Right kidney (tissue), 1 donor: Measurements from ENCODE around the gene CLSTN2.
A peak's percentile ranks its signal among the peaks of the same experiment; 100 is the strongest.

ENCODE experiments used
- DNase-seq: peaks from one replicate; pipeline ENCODE4 v3.0.0-alpha.2; 2016

Gene CLSTN2

DNA sequence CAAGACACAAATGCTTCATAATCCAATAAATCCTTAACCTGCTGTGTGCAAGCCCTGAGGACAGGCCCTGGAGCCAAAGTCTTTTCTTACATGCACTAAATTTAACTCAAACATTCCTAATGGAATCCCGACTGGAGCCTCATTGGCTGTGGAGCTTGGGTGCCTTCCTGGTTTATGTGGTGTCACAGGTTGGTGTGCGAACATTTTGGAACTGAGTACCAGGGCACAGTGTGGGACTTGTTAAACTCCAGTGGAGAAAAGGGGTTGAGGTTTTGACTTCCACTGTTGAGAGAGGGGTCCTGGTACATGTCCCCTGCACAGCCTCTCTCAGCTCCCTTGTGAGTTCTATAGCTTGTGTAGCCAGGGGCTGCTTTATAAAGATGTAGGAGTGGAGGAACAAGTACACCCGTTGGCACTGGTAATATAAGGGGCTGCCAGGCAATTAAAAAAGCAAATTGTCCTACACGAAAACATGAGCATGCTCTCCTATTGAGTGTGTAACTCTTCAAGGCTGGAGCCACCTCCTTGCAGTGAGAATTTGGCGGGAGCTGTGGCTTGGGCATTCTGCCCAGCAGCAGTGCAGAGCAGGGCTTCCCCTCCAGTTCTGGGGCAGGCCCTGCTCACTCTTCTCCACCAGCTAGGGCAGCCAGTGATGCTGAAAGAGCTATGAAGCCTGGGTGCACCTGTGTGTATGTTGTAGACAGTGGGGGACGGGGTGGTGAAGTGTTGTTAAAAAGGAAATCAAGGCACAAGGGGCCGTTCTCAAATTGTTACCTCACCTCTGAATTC, 218.1 kb downstream of the CLSTN2 start:
- DNase-seq = no peak

DNA sequence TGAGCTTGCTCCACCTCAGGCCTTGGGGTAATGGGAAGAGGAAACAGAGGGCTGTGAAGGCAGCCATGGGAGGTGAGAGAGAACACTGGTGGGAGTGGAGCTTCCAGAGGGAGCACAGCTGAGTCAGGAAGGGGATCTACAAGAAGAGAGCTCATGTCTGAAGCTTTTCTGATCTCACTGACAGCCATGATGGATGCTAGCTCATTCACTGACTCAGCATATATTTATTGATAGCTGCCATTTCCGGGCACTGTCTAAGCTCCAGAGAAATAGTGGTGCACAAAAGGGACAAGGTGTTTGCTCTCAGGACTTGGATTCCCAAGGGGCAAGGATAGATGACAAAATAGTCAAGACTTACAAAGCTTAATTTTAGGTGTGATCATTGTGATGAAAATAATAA, 218.8 kb downstream of the CLSTN2 start:
- DNase-seq = no peak

DNA sequence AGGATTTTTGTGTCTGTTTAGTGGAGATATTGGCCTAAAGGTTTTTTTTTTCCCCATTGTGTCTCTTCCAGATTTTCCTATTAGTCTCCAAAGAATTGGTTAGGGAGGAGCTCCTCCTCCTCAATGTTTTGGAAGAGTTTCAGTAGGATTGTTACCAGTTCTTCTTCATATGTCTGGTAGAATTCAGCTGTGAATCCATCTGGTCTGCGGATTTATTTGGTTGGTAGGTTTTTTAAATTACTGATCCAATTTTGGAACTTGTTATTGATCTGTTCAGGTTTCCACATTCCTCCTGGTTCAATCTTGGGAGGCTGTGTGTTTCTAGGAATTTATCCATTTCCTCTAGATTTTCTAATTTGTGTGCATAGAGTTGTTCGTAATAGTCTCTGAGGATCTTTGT, 222.2 kb downstream of the CLSTN2 start:
- no peak for DNase-seq

DNA sequence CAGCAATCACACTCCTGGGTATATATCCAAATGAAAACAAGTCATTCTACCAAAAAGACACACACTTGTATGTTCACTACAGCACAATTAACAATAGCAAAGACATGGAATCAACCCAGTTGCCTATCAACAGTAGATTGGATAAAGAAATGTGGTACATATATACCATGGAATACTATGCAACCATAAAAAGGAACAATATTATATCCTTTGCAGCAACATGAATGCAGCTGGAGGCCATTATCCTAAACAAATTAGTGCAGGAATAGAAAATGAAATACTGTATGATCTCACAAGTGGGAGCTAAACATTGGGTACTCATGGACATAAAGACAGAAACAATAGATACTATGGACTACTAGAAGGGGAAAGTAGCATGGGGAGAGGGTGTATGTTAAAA, 224.7 kb downstream of the CLSTN2 start:
- DNase-seq = no peak

- no peak for DNase-seq
These were observed 225.6 kb downstream of the CLSTN2 start for GRCh38 chr3:140160553-140160952.

DNA sequence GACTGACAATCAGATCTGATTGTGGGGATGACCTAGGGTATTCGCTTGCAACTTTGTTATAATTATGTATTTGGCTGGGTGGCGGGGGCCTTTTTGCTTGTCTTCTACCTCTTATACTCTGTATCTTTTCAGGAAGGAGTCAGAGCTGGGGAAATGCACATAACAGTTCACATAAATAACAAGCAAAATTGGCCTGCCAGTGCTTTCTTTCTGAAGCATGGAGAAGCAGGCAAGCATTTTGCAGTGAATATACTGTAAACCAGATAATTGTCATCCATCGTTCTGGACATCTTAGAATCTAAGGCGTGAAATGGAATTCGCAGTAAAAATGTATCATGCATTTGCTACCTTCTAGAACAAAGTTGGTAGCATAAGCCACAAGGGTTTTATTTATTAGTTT, 227.6 kb downstream of the CLSTN2 start:
- no peak for DNase-seq

DNA sequence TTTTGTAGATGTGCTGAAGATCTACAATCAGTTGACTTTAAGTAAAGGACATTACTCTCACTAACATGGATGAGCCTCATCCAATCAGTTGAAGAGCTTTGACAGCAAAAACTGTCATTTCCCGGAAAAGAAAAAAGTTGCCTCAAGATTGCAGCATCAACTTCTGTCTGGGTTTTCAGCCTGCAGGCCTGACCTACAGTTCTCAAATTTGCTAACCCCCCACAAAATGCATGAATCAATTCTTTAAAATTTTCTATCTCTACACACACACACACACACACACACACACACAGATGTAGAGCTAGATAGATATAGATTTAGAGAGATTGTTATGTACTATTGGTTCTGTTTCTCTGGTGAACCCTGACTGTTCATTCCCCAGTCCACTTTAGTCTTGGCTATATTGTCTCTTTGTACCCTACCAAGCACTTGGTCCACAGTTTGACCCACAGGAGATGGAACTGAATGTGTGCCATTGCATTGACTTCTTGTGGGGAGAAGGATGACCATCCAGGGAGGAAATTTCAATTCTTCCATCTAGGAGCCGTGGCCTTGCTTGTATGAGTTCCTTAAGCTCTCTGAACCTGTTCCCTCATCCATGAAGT, 228.3 kb downstream of the CLSTN2 start:
- DNase-seq = no peak

GRCh38 chr3:140164156-140164555, 229.2 kb downstream of the CLSTN2 start:
- no peak for DNase-seq

- no peak for DNase-seq
These were observed 230.1 kb downstream of the CLSTN2 start for GRCh38 chr3:140164922-140165590.

DNA sequence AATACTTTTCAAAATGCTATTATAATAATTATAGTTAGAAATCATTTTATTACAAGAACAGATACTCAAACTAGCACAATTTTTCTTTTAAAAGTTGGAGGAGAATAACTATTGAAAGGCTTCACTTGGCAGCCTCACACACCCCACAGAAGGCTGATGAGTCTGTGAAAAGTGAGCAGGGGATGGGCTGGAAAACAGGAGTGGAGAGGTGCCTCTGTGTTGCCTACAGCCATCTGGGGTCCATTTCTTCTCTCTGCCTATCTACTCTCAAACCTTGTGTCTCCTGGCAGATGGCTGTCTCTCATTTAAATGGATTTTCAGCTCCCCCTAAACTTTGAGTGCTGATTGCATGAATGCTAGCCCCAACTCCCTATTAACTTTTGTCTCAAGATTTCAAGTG, 230.8 kb downstream of the CLSTN2 start:
- no peak for DNase-seq

DNA sequence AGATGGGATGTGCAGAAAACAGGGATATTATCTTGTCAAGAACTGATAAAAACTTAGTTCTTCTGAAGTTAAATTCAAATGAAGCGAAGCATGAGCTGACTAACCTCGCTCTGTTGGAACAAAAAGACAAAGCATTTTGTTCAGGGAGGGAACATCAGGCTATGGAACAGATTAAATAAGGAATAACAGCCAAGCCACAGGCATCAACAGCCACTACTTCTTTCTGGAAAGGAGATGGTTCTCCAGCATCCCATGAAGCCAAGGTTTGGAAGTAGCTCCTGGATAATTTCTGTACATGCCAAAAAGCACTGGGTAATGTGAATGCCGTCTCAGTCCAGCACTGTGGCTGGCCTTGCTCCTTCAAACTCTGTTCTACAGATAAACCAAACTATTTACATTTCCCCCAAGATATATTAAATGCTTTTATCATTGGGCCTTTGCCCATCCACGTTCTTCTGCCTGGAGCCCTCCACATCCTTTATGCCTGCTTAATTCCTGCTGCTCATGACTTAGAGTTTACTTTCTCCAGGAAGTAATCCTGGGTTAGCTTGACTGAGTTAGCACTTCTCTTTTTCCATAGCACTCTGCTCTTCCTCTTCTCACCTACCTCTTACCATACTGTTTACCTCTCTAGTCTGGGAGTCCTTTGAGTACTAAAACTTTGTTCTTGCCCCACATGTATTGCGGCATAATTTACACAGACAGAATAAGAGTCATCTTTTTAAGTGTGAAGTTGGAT, 232.0 kb downstream of the CLSTN2 start:
- DNase-seq = no peak

GRCh38 chr3:140167600-140168281, 232.8 kb downstream of the CLSTN2 start:
- DNase-seq = no peak

GRCh38 chr3:140170612-140171011, 235.6 kb downstream of the CLSTN2 start:
- no peak for DNase-seq

GRCh38 chr3:140176526-140176925, 241.5 kb downstream of the CLSTN2 start:
- no peak for DNase-seq

GRCh38 chr3:140177943-140178342, 243.0 kb downstream of the CLSTN2 start:
- DNase-seq = no peak

- no peak for DNase-seq
These were observed 243.5 kb downstream of the CLSTN2 start for GRCh38 chr3:140178482-140178881.

DNA sequence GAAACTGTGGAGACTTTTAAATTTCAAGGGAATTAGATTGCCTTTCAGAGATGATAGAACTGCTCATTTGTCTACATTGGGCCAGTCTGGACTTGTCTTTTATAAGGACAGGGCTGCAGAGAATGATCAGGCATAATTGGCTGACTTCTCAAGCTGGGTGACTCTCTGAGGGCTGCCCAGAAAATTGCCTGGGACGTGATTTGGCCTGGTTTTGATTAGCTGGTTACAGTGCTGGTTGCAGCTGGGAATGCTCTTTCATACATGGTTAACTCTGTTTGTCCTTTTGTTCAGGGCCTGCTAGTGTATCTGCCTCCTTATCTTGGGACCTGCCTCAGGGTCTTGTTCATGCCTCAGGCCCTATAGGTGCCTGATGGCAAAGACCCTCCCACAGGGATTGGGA, 245.6 kb downstream of the CLSTN2 start:
- no peak for DNase-seq

GRCh38 chr3:140185375-140185774, 250.4 kb downstream of the CLSTN2 start:
- no peak for DNase-seq

- DNase-seq = peak; percentile 21
These were observed 251.5 kb downstream of the CLSTN2 start for GRCh38 chr3:140186421-140186920.

DNA sequence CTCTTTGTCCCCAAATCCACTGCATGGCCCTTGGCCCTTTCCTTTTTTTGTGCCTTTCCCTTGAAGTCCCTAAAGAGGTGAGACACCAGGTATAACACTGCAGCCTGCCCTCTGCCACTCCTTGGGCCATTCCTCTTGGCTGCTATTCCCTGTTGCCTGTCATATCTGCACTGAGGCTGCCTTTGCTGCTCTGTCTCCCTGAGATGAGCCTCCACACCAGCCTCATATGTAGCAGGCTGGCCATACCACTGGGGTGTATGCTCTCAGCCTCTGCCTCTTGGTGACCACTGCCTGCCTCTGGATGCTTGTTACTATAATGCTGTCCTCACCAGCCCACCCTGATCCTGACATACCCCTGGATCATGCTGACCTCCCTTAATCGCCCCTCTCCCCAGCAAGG, 252.0 kb downstream of the CLSTN2 start:
- DNase-seq = no peak

DNA sequence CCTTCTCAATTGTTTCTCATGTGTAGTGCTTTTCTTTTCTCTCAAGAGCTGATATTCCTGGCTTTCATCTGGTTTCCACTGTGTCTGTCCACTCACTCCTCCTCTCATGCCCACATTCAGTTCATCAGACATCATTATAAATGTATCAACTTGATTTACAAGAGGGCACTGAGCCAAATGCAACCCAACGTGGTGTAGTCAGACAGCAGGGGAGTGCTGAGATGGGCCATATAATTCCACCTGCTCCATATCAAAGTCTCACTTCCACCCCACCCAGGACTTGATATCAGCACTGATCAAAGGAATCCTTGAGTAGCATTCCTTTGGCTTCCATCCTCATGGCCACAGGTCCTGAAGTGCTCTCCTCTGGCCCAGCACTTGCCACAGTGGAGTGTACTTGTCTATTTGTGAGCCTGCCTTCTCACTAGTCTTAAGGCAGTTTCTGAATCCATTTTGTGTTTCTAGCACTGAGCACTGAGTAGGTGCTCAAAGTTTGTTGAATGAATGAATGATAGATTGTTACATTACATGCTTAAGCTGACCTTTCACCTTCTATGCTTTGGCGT, 252.8 kb downstream of the CLSTN2 start:
- DNase-seq = no peak

DNA sequence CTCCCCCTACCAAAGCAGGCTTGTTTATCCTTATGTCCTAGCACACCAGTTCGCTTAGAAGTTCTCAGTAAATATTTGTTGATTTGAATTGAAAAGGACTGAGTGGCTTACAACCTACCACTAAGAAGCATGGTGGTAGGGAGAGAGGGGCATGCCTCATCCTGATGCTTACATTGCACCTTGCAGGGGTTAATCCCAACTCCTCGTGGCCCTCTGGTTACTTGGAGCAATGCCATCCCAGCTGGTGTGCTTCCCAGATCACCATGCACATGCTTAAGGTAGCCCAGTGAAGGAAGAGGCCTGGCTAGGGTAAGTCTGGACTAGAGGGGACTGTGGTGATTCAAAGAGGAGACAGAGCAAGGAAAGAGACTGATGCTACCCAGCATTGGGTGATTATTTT, 253.3 kb downstream of the CLSTN2 start:
- DNase-seq = no peak
